Stimulated activated CD8-positive, alpha-beta memory T cell treated with anti-CD3 and anti-CD28 coated beads, Interleukin-2, amount 100 ng/mL, for 48 hours (primary cell): ENCODE results near the gene FRMD5.
"Not testable (repeated sequence)": the region's sequence is repeated elsewhere in the genome, so short reads cannot be mapped to it uniquely, and the experiment has no call there.

Experiments used
- DNase-seq, 2 donors: peaks; one replicate each; pipeline ENCODE4 v3.0.0-alpha.2; 2020; ENCODE audit warnings: low read depth in 2 of 2

FRMD5 gene

DNA sequence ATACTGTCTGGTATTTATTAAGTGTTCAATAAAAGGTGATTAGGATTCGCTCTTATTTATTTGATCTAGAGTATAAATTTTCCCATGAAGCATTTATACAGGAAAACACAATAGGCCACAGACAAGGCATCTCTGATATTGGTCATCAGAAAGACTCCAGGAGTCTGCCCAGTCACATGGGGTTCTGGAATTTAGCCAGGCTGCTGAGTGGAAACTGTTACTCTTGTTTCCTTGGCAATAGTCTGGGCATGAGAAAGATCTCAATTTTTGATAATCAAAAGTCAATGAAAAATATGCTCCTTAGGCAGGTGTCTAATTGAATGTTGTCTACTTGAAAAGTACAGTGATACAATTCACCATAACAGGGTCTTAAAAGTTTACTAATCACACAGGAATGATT is 161.2 kb downstream of the FRMD5 start:
- no peak for DNase-seq

DNA sequence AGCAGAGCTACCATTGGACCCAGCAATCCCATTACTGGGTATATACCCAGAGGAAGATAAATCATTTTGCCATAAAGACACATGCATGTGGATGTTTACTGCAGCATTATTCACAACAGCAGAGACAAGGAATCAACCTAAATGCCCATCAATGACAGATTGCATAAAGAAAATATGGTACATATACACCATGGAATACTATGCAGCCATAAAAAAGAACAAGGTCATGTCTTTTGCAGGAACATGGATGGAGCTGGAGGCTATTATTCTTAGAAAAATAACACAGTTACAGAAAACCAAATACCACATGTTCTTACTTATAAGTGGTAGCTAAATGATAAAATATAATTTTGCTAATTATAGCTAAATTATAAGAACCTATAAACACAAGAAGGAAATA is 162.3 kb downstream of the FRMD5 start:
- DNase-seq, result not testable (repeated sequence)

DNA sequence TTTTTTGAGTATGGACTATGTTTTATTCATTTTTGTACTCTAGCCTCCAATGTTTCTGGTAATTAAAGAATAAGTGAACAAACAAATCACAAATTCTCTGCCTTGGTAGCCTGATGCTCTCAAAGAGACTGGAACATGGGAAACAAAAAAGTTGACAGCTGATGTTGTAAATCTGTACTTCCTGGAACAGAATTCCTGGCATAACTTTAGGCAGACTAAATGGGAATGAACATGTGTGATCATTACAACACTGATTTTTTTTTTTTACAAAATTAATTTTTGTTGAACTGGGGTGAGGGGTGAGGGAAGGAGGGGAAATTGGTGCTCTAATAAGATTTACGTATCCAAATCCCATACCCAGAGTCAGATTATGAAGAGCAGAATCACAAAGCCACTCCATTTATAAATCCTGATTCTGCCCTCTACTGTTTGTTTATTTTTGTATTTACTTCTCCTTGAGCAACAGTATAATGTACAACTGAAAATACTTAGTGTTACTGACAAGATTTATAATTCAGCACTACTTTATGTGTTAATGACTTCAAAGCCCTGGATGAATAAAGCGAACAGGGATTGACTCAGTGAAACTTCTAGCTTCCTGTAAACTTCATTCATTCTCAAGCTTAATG is 165.0 kb downstream of the FRMD5 start:
- no peak for DNase-seq

DNA sequence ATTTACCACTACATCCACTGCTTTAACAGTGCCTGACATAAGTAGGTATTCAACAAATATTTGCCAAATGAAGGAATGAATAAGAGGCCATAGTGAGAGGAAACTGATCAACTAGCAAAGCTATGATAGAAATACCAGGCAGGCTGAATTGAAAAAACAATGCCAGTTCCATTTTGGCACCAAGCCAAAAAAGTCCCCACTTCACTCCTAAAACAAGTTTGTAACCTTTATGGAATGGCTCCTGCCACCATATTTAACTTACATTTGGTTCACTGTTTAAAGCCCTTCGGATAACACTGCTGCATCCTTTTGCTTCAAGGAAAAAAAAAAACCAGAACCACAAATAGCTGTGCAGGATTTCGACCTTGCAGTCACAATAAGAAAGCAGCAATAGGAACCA is 166.1 kb downstream of the FRMD5 start:
- no peak for DNase-seq

DNA sequence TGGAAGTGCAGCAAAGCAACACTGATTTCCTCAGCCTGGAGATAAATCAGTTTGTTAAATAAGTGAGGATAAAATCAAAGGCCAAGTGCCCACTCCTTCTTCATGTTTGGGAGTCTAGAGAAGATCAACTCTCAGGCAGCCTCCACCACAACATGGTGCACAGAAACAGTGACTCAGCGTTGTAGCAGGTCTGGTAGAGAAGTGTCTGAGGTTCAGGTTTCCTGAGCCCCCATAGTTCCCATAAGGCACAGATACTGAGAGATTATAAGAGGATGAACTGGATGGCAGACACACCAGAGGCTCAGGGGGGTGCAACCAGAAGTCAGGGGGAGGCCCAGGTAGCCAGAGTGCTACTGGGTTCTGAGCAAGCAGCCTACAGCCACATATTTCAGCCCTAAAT is 166.7 kb downstream of the FRMD5 start:
- DNase-seq, result no peak

DNA sequence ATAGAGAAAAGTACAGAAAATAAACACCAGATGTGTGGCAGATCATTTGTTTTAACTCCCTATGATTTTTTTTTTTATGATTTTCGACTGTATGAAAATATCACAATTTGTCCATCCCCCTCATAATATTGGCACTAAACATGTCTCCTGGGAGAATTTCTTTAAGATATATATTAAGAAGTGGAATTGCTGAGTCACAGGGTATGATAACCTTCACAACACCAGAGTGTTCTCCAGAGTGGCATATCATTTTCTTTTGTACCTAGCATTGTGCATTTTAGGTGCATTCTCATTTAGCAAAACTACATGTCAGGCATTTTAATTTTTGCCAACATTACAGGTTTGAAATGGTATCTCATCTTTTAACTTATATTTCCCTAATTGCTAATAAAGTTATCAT is 170.9 kb downstream of the FRMD5 start:
- no peak for DNase-seq

DNA sequence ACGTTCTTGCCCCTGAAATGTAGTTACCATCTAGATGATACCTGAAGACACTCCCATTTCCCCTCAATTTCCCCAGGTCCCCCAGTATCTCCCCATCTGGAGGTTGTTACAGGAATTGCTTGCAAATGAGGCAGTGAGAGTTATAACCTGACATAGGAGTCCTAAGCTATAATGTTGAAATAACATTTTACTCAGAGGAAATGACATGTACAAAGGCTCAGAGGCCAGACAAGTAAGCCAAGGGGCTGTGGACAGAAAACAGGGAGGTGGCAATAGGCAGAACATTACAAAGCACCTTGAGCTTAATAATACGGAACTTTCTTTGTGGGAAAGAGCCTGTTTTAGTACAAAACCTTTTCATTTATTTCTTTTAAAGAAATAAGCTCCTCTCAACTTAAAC is 171.9 kb downstream of the FRMD5 start:
- DNase-seq, result no peak

DNA sequence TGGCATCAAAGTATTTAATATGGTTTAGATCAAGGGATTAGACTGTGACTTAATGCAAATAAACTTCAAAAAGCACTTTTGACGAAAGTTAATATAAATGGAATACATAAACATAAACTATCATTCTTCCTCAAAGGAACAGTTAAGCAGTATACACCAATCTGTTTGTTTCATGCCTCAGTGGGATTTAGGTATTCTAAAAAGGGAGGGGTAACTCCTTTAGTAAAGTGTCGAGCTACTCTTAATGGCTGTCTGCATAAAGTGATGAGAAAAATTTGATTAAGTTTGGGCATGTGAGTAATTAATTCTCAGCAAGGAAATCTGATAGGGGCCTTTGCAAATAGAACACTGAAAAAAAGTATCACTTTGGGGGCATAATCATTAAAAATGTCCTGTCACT is 176.9 kb downstream of the FRMD5 start:
- DNase-seq, result no peak

DNA sequence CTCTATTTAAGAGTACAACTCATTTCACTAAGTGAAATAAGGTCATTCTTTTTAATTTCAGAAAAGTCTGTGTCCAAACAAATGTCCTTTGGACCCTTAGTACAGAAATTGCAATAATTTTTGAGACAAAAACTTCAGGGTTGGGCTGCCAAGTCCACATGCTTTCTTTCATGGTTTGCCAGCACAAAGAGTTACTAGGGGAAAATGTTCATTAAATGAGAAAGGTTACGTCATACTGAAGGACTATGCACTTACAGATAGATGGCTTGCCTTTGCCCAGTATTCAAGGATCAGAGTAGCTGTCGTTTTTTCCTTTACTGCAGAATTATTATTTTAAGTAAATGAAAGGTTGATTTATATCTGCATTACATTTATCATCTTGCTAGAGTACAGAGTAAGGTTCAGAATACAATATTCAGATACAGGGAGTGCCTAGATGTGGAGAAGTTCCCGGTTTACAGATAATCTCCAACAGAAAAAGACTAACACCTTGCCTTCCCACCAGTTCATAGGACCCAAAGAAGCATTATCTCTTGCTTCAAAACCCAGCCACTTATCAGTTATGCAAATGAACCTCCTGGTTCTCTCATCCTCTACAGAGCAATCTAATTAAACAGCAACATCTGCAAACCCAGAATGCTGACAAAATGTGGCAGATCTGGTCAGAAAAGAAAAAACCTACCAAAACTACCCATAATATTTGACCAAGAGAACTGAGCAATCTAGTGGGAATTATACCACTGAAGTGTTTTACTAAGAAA is 179.3 kb downstream of the FRMD5 start:
- no peak for DNase-seq

DNA sequence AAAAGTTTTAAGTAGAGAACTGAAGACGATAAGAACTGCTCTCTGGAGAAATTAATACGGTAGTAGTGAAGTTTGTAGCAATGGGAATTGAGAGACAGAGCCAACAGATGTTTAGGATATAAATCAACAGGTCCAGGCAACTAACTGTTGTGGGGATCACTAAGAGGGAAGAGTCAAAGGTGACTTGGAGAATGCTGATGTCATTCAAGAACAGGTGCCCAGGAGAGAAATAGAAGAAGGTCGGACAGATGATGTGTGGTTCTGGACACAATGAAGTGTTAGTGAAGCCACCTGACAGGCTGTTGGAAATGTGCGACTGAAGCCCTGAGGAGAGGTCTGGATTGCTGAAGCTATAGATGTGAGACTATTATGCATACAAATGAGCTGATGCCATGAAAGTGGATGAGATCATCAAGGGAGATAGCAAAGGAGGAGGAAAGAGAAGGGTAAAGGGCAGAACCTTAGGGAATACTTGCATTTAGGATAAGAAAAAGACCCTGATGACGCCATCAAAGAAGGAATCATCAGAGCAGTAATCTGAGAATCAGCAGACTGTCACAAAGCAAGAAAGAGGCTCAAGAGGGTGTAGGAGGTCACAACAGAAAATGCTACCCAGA is 183.7 kb downstream of the FRMD5 start:
- DNase-seq, result no peak

DNA sequence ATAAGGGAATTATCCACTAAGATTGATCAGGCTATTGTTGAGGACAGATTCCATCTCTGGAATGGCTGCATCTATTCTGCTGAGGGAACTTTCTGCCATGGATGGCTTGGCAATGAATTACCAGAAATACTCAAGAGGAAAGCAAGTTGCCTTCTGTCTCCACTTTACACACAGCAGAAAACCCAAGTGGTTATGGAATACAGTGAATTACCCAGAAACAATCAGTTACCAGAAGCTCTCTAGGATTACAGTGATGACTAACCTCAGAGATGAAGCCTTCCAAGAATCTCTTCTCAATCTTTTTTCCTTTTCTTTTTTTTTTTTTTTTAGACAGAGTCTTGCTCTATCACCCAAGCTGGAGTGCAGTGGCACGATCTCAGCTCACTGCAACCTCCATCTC is 185.0 kb downstream of the FRMD5 start:
- no peak for DNase-seq

DNA sequence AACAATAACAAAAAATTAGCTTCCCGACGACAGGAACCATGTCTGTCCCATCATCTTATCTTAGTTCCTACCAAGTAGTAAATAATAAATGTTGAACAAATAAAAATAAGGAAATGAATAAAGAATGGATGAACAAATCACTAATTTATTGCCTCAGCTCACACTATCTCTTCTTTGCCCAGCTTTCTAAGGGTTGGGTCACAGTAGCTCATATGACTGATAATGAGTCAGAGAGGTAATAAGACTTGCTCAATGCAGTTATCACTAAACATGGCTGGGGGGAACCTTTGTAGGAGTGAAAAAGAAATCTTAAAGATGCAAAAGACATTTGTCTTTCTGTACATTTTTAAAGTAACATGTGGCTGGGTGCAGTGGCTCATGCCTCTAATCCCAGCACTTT is 186.0 kb downstream of the FRMD5 start:
- no peak for DNase-seq

DNA sequence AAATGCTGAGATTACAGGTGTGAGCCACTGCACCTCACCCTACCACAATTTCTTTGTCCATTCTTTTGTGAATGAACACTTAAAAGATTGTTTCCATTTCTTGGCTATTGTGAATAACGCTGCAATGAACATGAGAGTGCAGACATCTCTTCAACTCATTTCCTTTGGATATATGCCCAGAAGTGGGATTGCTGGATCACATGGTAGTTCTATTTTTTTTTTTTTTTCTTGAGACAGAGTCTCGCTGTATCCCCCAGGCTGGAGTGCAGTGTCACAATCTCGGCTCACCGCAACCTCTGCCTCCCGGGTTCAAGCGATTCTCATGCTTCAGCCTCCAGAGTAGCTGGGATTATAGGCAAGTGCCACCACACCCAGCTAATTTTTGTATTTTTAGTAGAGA is 194.8 kb downstream of the FRMD5 start:
- not testable (repeated sequence) for DNase-seq

DNA sequence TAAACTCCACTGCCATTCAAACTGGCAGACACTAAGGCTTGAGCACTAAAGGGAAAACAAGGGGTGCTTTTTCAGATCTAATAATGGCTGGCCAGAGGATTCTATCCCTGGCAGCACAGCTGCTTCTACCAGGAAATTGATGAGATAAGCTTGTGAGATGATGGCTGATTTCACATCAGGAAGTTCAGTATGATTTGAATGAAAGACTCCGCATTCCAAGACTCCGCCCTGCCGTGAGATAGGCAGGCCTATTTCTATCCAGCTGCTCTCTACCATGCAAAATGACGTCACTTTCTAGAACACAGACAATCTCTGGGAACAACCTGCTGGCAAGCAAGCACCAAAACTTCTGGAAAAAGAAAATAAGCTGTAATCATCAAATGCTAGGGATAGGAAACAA is 196.5 kb downstream of the FRMD5 start:
- no peak for DNase-seq

DNA sequence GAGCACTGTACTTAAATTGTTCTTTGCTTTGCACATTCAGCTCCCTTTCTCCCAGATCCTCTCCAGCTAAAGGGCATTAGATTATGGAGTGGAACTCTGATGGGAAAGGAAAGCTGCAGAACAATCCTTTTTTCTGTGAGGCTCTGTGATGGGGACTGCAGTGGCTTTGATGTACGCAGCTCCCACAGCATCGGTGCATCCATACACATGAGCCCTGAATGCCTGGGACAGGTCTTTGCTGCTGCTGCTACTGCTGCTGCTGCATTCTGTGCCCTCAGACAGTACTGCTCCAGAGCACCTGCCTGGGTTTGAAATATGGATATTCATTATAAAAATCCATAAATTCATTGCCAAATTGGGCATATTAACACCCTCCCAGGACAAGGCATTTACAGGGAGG is 203.9 kb downstream of the FRMD5 start:
- DNase-seq, result no peak

DNA sequence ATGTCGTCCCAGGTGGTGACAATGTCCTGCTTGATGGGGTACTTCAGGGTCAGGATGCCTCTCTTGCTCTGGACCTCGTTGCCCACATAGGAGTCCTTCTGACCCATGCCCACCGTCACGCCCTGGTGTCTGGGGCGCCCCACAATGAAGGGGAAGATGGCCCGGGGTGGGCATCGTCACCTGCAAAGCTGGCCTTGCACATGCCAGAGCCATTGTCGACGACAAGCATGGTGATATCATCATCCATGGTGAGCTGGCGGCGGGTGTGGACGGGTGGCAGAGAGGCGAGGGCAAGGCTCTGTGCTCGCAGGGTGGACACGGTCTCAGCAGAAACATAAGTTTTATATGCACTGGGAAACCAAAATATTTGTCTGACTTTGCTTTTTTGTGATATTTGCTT is 205.1 kb downstream of the FRMD5 start:
- no peak for DNase-seq

DNA sequence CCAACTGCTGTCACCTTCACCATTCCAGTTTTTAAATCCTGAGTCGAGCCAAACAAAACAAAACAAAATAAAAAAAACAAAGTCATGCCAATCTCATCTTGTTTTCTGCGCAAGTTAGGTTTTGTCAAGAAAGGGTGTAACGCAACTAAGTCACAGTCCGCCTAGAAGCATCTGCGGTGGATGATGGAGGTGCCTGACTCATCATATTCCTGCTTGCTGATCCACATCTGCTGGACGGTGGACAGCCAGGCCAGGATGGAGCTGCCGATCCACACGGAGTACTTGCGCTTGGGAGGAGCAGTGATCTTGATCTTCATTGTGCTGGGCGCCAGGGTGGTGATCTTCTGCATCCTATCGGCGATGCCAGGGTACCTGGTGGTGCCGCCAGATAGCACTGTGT is 206.2 kb downstream of the FRMD5 start:
- no peak for DNase-seq

DNA sequence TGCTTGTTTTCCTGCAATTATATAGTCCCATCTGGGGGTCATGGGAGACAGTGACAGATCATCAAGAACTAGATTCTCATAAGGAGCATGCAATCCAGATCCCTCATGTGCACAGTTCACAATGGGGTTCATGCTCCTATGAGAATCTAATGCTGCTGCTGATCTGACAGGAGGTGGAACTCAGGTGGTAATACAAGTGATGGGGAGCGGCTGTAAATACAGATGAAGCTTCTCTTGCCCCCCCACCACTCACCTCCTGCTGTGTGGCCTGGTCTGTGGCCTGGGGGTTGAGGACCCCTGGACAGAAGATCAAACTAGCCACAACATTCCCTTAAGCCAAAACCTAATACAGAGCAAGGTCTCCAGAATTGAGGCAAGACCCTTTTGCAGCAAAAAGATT is 207.1 kb downstream of the FRMD5 start:
- DNase-seq, result no peak

DNA sequence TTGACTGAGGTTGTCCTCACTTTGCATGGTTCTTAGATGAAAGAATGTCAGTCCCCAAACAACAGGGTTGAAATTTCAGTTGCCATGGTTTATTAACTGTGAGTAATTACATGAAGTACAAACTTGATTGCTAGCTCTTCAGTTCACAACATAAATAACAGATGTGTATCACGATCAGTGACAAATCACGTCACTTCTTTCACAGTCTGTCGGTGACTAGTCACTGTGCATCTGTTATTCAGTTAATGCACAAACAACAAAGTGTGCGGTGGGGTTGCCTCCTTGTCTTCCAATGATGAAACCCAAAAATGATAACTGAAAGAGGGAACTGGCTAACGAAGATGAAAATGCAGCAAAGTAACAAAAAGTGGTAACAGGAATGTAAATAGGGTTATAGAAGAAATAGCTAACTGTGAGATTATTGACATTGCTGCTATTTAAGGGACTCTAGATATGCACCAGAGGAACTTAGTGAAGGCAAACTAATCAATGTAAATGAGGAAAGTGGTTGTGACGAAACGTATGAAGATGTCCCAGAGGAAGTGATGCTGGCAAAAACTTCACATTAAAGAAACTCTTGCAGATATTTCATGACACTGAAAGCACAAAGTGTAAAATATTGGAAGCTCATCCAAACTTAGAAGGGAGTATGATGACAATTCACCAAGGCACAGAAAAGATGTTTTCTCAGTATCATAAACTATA is 208.9 kb downstream of the FRMD5 start:
- DNase-seq, result no peak

DNA sequence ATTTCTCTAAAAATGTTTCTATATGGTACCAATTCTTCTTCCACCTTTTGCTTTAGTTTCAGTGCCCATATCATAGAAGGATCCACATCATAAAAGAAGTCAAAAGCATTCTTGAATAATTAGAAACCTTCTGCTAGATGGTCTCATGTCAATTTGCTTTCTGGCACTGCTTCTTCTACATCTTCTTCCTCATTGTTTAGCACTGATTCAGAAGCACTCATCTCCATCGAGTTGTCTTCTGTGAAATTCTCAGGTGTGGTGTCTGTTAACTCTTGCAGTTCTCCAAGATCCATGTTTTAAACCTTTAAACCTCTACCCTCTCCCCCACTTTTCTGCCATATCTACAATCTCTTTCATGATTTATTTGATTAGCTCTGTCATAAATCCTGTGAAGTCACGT is 213.5 kb downstream of the FRMD5 start:
- no peak for DNase-seq

DNA sequence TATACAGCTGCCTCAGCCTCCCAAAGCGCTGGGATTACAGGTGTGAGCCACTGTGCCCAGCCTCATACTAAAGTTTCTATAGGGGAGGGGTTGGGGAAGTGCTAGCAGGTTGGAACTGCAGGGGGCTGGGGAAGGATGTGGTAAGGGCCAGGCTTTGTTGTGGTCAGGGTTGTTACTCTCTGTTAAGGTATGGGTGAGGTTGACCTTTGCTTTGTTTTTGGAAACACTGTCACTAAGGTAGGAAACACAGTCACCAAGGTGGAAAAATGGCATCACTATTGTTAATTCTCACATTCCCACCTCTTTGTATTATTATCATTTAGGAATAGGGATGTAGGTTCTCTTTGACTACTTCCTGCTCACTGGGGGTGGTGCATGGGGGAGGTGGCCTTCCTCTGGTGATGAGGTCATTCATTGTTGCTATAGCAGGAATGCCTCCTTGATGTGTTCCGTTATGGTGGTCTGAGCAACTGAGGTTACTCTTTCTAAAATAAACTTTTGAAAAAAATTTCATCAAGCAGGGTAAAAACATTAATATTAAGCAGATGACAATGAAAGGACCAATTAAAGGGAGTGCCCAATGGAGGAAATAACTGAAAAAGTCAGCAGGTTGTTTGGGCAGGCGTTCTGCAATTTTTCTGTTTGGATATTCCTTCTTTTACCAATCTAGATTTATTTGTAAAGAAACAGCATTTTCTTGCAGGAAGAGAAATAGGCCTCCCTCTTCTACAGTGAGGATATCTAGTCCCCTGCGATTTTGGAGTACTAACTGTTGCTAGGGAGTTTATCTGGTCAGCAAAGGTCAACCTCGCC is 217.8 kb downstream of the FRMD5 start:
- DNase-seq, result peak; percentile 45 to 56

DNA sequence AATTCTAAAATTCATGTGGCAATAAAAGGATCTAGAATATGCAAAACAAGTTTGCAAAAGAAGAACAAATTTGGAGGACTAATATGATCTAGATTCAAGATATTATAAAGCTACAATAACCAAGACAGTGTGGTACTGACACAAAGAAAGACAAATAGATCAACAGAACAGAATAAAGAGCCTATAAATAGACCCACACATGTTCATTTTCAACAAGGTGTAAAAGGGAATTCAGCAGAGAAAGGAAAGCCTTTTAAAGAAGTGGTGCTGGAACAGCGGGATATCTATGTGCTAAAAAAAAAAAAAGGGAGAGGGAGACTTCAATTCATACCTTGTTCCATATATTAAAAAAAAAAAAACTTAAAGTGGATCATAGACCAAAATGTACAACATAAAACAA is 219.3 kb downstream of the FRMD5 start:
- DNase-seq, result no peak
